Hepatic stellate cell (primary cell): Measurements from ENCODE around the gene BCKDHA.
"Not testable (repeated sequence)": the region's sequence is repeated elsewhere in the genome, so short reads cannot be mapped to it uniquely, and the experiment has no call there.

ENCODE experiments used
- DNase-seq: peaks from one replicate; pipeline ENCODE4 v3.0.0; 2011; ENCODE audit warnings: low spot score

The BCKDHA gene

GRCh38 chr19:41447732-41448332, 50.2 kb downstream of the BCKDHA start:
- DNase-seq = no peak

- peak; percentile 82 for DNase-seq
Measured at GRCh38 chr19:41449079-41449864, 51.7 kb downstream of the BCKDHA start.

GRCh38 chr19:41449865-41450178, 52.2 kb downstream of the BCKDHA start:
- no peak for DNase-seq

GRCh38 chr19:41452584-41453275, 55.1 kb downstream of the BCKDHA start:
- no peak for DNase-seq

GRCh38 chr19:41455936-41456335, 58.3 kb downstream of the BCKDHA start:
- DNase-seq = no peak

- DNase-seq = no peak
Measured at GRCh38 chr19:41456342-41456918, 58.8 kb downstream of the BCKDHA start.

GRCh38 chr19:41457241-41457640, 59.6 kb downstream of the BCKDHA start:
- no peak for DNase-seq

- no peak for DNase-seq
Measured at GRCh38 chr19:41462497-41462896, 64.9 kb downstream of the BCKDHA start.

GRCh38 chr19:41463257-41464256, 65.9 kb downstream of the BCKDHA start:
- not testable (repeated sequence) for DNase-seq
